Stimulated activated CD4-positive, alpha-beta T cell treated with anti-CD3 and anti-CD28 coated beads, Interleukin-4, amount 100 ng/mL, for 4 hours (primary cell): Measurements from ENCODE around the gene LARGE1.
A peak's percentile ranks its signal among the peaks of the same experiment; 100 is the strongest.

ENCODE experiments used
- DNase-seq, 2 experiments: peaks; one replicate each; pipeline ENCODE4 v3.0.0-alpha.2; 2020

The LARGE1 gene

GRCh38 chr22:33920197-33920540 is at the start of gene LARGE1:
Gene LARGE1 (minus strand): TSS chr22:33920476.
- no peak for DNase-seq

GRCh38 chr22:33969045-33969444 is 48.8 kb upstream of the LARGE1 start:
- no peak for DNase-seq

- no peak for DNase-seq
Observed at GRCh38 chr22:33964121-33964520, 43.8 kb upstream of the LARGE1 start.

- DNase-seq: no peak
Observed at GRCh38 chr22:33962409-33962808, 42.1 kb upstream of the LARGE1 start.

- no peak for DNase-seq
Observed at GRCh38 chr22:33958741-33959140, 38.5 kb upstream of the LARGE1 start.

- DNase-seq: no peak
Observed at GRCh38 chr22:33957086-33957485, 36.8 kb upstream of the LARGE1 start.

GRCh38 chr22:33952776-33953175 is 32.5 kb upstream of the LARGE1 start:
- no peak for DNase-seq

- no peak for DNase-seq
Observed at GRCh38 chr22:33940741-33941140, 20.5 kb upstream of the LARGE1 start.

- DNase-seq: no peak
Observed at GRCh38 chr22:33932997-33933396, 12.7 kb upstream of the LARGE1 start.

- DNase-seq: no peak
Observed at GRCh38 chr22:33931406-33931805, 11.1 kb upstream of the LARGE1 start.

- DNase-seq: no peak
Observed at GRCh38 chr22:33927752-33928151, 7.5 kb upstream of the LARGE1 start.

- no peak for DNase-seq
Observed at GRCh38 chr22:33925194-33925593, 4.9 kb upstream of the LARGE1 start.

- peak in 1 of 2 experiments; percentile 16 for DNase-seq
Observed at GRCh38 chr22:33923660-33924246, 3.5 kb upstream of the LARGE1 start.

- no peak for DNase-seq
Observed at GRCh38 chr22:33923033-33923432, 2.8 kb upstream of the LARGE1 start.

- DNase-seq: no peak
Observed at GRCh38 chr22:33922349-33922681, 2.0 kb upstream of the LARGE1 start.

GRCh38 chr22:33921525-33922348 is 1.5 kb upstream of the LARGE1 start:
- peak in 1 of 2 experiments; percentile 28 for DNase-seq

- peak; percentile 89 to 93 for DNase-seq
Observed at GRCh38 chr22:33920927-33921524, 750 bp upstream of the LARGE1 start.

- DNase-seq: peak in 1 of 2 experiments; percentile 13
Observed at GRCh38 chr22:33919391-33920196, 682 bp downstream of the LARGE1 start.

GRCh38 chr22:33918676-33919365 is 1.5 kb downstream of the LARGE1 start:
- DNase-seq: no peak

- no peak for DNase-seq
Observed at GRCh38 chr22:33917744-33918406, 2.4 kb downstream of the LARGE1 start.

- DNase-seq: no peak
Observed at GRCh38 chr22:33914699-33915098, 5.6 kb downstream of the LARGE1 start.

GRCh38 chr22:33914131-33914530 is 6.1 kb downstream of the LARGE1 start:
- DNase-seq: no peak
